ENCODE results near the gene NCR3LG1. TPM values are rescaled to one million over a fixed set of nuclear protein-coding genes. Genes with fewer than 3 reads are reported as not detected.

NCR3LG1 gene
- total RNA-seq, 2 experiments from 2014 or later, result 7.7 to 23.0 TPM

DNA sequence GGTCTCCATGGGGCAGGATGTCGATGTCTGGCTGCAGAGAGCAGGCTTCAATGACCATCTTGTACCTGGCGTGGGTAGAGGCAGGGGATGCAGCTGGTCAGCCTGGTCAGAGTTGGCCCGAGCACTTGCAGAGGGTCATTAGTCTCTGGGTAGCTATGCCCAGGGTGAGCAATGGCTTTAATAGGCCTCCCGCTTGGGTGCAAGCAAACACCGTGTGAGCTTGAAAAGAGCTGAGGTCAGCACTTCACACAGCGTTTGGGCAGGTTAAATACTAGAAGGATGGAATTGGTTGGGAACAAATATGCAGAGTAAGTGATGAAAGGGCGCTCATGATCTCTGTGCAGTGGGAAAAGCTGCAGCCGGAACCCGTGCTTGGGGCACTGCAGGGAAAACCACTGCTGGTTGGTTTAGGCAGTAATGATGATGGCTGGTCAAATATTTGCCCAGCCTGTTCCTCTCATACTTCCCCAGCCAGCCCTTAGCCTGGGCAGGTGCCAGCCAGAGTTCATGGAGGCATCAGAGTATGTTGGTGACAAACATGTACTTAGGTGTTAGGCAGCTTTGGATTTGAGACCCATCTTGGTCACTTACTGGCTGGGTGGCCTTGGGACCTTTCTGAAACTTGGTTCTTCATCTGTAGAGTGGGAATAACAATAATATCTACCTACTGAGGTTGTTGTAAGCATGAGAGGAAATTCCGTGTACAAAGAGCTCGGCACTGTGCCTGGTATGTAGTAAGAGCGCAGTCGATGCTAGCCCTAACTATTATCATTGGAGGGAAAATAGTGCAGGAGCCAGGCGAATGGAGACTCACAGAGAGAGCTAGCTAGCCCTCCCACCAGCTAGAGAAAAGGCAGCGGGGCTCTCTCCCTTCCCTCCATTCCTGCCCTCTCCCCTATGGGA lies 62.1 kb downstream of the NCR3LG1 start:
- ChIA-PET CTCF (ENCODE audit: unreplicated experiment) (no interaction called here), POLR2A (interaction anchor here (0.6 kb wide), 1 partner anchor 188 kb away, joined by 3 read pairs; no protein-coding TSS in a partner anchor)
- intact Hi-C loops (cut with micrococcal nuclease; ENCODE audit: unreplicated experiment), result no loop called here
- Histone ChIP-seq H3K4me3 (ENCODE audit: low read depth, low read length, poor library complexity, severe bottlenecking) (no peak overlapping the region), H2AFZ (ENCODE audit: low read length) (no peak overlapping the region), H3K27ac (ENCODE audit: low read depth, low read length, poor library complexity, severe bottlenecking) (no peak overlapping the region), H3K9me3 (ENCODE audit: low read length) (no peaks in the 10 kb centered on the region), H3K9me2 (ENCODE audit: insufficient read depth, low read length) (no peaks in the 10 kb centered on the region), H3K4me2 (ENCODE audit: low read length) (no peak overlapping the region), H3K4me1 (ENCODE audit: insufficient read depth, low read length, poor library complexity, severe bottlenecking) (no peaks in the 10 kb centered on the region), H4K20me1 (ENCODE audit: insufficient read depth, low read length) (no peaks in the 10 kb centered on the region), H3K36me3 (ENCODE audit: insufficient read depth, low read length) (no peaks in the 10 kb centered on the region), H3K79me2 (ENCODE audit: insufficient read depth, low read depth, low read length) (no peaks in the 10 kb centered on the region)
- DNase-seq (ENCODE audit: low spot score), result no peak
- no TSS peak for BruUV-seq (replicated peaks)
- TF ChIP-seq, protein P1, sequence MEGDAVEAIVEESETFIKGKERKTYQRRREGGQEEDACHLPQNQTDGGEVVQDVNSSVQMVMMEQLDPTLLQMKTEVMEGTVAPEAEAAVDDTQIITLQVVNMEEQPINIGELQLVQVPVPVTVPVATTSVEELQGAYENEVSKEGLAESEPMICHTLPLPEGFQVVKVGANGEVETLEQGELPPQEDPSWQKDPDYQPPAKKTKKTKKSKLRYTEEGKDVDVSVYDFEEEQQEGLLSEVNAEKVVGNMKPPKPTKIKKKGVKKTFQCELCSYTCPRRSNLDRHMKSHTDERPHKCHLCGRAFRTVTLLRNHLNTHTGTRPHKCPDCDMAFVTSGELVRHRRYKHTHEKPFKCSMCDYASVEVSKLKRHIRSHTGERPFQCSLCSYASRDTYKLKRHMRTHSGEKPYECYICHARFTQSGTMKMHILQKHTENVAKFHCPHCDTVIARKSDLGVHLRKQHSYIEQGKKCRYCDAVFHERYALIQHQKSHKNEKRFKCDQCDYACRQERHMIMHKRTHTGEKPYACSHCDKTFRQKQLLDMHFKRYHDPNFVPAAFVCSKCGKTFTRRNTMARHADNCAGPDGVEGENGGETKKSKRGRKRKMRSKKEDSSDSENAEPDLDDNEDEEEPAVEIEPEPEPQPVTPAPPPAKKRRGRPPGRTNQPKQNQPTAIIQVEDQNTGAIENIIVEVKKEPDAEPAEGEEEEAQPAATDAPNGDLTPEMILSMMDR (conservative IDR thresholded peaks at IDR 0.05; ENCODE audit: low read length), result no peak
- no peak for TF ChIP-seq EZH2phosphoT487 (IDR thresholded peaks at IDR 0.05; ENCODE audit: borderline replicate concordance, low read depth, low read length)

DNA sequence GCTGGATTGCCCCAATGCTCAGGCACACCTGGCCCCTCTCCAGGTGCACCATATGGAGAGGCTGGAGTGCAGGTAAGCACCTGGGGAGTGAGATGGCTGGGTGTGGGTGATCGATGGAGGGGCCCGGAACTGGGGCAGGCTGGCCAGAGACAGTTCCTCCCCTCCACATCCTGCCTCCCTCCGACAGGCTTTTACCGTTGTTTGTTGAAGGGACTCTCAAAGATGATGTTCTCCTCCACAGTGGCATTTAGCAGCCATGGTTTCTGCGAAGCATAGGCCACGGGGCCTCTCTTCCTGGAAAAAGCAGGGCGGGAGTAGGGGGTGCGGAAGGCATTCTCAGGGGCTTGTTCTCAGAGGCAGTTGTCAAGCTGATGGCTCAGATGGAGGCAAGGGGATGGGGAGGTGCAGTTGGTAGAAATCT lies 62.7 kb downstream of the NCR3LG1 start:
- H3K79me2 ChIP-seq (ENCODE audit: insufficient read depth, low read depth, low read length), result no peaks in the 10 kb centered on the region
- H3K9me3 ChIP-seq (ENCODE audit: low read length), result no peaks in the 10 kb centered on the region
- no peak overlapping the region for H3K27ac ChIP-seq (ENCODE audit: low read depth, low read length, poor library complexity, severe bottlenecking)
- H3K4me3 ChIP-seq (ENCODE audit: low read depth, low read length, poor library complexity, severe bottlenecking), result no peak overlapping the region
- TF ChIP-seq, protein P1 (conservative IDR thresholded peaks at IDR 0.05; ENCODE audit: low read length), result no peak
- TF ChIP-seq EZH2phosphoT487 (IDR thresholded peaks at IDR 0.05; ENCODE audit: borderline replicate concordance, low read depth, low read length), result no peak
- H2AFZ ChIP-seq (ENCODE audit: low read length), result no peak overlapping the region
- no peaks in the 10 kb centered on the region for H3K36me3 ChIP-seq (ENCODE audit: insufficient read depth, low read length)
- CTCF ChIA-PET (ENCODE audit: unreplicated experiment), result no interaction called here
- H3K4me1 ChIP-seq (ENCODE audit: insufficient read depth, low read length, poor library complexity, severe bottlenecking), result no peaks in the 10 kb centered on the region
- H4K20me1 ChIP-seq (ENCODE audit: insufficient read depth, low read length), result no peaks in the 10 kb centered on the region
- POLR2A ChIA-PET, result interaction anchor here (0.6 kb wide), 1 partner anchor 189 kb away, joined by 3 read pairs; no protein-coding TSS in a partner anchor
- intact Hi-C loops (cut with micrococcal nuclease; ENCODE audit: unreplicated experiment), result no loop called here
- BruUV-seq (replicated peaks), result no TSS peak
- no peak for DNase-seq (ENCODE audit: low spot score)
- no peak overlapping the region for H3K4me2 ChIP-seq (ENCODE audit: low read length)
- no peaks in the 10 kb centered on the region for H3K9me2 ChIP-seq (ENCODE audit: insufficient read depth, low read length)

GRCh38 chr11:17414992-17415391 lies 63.4 kb downstream of the NCR3LG1 start:
- no TSS peak for BruUV-seq (replicated peaks)
- no peak for DNase-seq (ENCODE audit: low spot score)
- no peaks in the 10 kb centered on the region for H3K9me2 ChIP-seq (ENCODE audit: insufficient read depth, low read length)
- TF ChIP-seq EZH2phosphoT487 (IDR thresholded peaks at IDR 0.05; ENCODE audit: borderline replicate concordance, low read depth, low read length), result no peak
- TF ChIP-seq, protein P1 (conservative IDR thresholded peaks at IDR 0.05; ENCODE audit: low read length), result no peak
- H3K4me2 ChIP-seq (ENCODE audit: low read length), result no peak overlapping the region
- ChIA-PET POLR2A (no interaction called here), CTCF (ENCODE audit: unreplicated experiment) (interaction anchor here (0.6 kb wide), 1 partner anchor 26 kb away, joined by 4 read pairs; no protein-coding TSS in a partner anchor)
- no peaks in the 10 kb centered on the region for H3K9me3 ChIP-seq (ENCODE audit: low read length)
- intact Hi-C loops (cut with micrococcal nuclease; ENCODE audit: unreplicated experiment), result no loop called here
- H3K4me1 ChIP-seq (ENCODE audit: insufficient read depth, low read length, poor library complexity, severe bottlenecking), result no peaks in the 10 kb centered on the region
- no peak overlapping the region for H3K27ac ChIP-seq (ENCODE audit: low read depth, low read length, poor library complexity, severe bottlenecking)
- H3K79me2 ChIP-seq (ENCODE audit: insufficient read depth, low read depth, low read length), result no peaks in the 10 kb centered on the region
- no peak overlapping the region for H2AFZ ChIP-seq (ENCODE audit: low read length)
- no peaks in the 10 kb centered on the region for H4K20me1 ChIP-seq (ENCODE audit: insufficient read depth, low read length)
- H3K4me3 ChIP-seq (ENCODE audit: low read depth, low read length, poor library complexity, severe bottlenecking), result no peak overlapping the region
- H3K36me3 ChIP-seq (ENCODE audit: insufficient read depth, low read length), result no peaks in the 10 kb centered on the region
